ENCODE data around the gene ELMO1. TPM values are rescaled to one million over a fixed set of nuclear protein-coding genes. Genes with fewer than 3 reads are reported as not detected.

The ELMO1 gene
- total and polyA plus RNA-seq, 4 donors, result 6.7 to 51.5 (median 14.8) TPM

DNA sequence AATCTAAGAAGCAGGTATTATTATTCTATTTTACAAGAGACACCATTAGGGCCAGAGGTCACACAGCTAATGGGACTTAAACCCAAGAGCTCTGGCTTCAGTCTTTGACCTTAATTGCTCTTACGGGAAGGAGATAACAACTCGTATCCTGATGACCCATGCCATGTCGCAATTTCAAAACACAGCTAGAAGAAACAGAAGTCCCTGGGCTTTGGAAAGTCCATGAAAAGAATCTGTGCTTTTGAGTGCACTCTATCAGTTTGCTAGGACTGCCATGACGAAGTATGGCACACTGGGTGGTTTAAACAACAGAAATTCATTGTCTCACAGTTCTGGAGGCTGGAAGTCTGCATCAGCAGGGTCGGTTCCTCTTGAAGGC, 476.5 kb downstream of the ELMO1 start:
- H3K4me3 ChIP-seq (ENCODE audit: low read depth in 1 of 3, low read length in 3 of 3), result peak overlapping the region in 1 of 3 donors; percentile 8
- 21% methylated on average over 5 of the region's 5 CpGs for WGBS
- H3K27me3 ChIP-seq (ENCODE audit: control insufficient read depth in 4 of 4, insufficient read depth in 4 of 4, low read length in 3 of 4), result no peaks in the 10 kb centered on the region
- peak overlapping the region; percentile 65 to 75 for H3K27ac ChIP-seq (ENCODE audit: low read depth in 1 of 2, low read length in 2 of 2)
- TF ChIP-seq SP1 (IDR thresholded peaks at IDR 0.05) (peak; percentile 74), JUND (IDR thresholded peaks at IDR 0.05) (peak; percentile 31 to 77), TAF1 (conservative IDR thresholded peaks at IDR 0.05) (no peak), FOXA2 (IDR thresholded peaks at IDR 0.05) (peak; percentile 29), FOXA1 (IDR thresholded peaks at IDR 0.05) (no peak), EGR1 (IDR thresholded peaks at IDR 0.05; ENCODE audit: low read depth in 2 of 2) (peak in 1 of 2 donors; percentile 17), MAX (IDR thresholded peaks at IDR 0.05) (peak; percentile 69), NR2F2 (IDR thresholded peaks at IDR 0.05) (peak; percentile 52), GABPA (IDR thresholded peaks at IDR 0.05 in 1 of 2, conservative IDR thresholded peaks at IDR 0.05 in 1 of 2) (no peak), REST (IDR thresholded peaks at IDR 0.05) (peak; percentile 44), RAD21 (IDR thresholded peaks at IDR 0.05) (peak; percentile 41 to 62), HNF4A (conservative IDR thresholded peaks at IDR 0.05) (peak; percentile 76 to 83), HNF4G (IDR thresholded peaks at IDR 0.05) (no peak), RXRA (IDR thresholded peaks at IDR 0.05) (peak; percentile 95 to 96), YY1 (IDR thresholded peaks at IDR 0.05) (peak; percentile 63)
- TF ChIP-seq, protein P1, sequence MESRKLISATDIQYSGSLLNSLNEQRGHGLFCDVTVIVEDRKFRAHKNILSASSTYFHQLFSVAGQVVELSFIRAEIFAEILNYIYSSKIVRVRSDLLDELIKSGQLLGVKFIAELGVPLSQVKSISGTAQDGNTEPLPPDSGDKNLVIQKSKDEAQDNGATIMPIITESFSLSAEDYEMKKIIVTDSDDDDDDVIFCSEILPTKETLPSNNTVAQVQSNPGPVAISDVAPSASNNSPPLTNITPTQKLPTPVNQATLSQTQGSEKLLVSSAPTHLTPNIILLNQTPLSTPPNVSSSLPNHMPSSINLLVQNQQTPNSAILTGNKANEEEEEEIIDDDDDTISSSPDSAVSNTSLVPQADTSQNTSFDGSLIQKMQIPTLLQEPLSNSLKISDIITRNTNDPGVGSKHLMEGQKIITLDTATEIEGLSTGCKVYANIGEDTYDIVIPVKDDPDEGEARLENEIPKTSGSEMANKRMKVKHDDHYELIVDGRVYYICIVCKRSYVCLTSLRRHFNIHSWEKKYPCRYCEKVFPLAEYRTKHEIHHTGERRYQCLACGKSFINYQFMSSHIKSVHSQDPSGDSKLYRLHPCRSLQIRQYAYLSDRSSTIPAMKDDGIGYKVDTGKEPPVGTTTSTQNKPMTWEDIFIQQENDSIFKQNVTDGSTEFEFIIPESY (IDR thresholded peaks at IDR 0.05), result peak; percentile 54
- TF ChIP-seq, protein P2, sequence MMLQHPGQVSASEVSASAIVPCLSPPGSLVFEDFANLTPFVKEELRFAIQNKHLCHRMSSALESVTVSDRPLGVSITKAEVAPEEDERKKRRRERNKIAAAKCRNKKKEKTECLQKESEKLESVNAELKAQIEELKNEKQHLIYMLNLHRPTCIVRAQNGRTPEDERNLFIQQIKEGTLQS (IDR thresholded peaks at IDR 0.05), result peak; percentile 6
- TF ChIP-seq, protein P3, sequence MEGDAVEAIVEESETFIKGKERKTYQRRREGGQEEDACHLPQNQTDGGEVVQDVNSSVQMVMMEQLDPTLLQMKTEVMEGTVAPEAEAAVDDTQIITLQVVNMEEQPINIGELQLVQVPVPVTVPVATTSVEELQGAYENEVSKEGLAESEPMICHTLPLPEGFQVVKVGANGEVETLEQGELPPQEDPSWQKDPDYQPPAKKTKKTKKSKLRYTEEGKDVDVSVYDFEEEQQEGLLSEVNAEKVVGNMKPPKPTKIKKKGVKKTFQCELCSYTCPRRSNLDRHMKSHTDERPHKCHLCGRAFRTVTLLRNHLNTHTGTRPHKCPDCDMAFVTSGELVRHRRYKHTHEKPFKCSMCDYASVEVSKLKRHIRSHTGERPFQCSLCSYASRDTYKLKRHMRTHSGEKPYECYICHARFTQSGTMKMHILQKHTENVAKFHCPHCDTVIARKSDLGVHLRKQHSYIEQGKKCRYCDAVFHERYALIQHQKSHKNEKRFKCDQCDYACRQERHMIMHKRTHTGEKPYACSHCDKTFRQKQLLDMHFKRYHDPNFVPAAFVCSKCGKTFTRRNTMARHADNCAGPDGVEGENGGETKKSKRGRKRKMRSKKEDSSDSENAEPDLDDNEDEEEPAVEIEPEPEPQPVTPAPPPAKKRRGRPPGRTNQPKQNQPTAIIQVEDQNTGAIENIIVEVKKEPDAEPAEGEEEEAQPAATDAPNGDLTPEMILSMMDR (IDR thresholded peaks at IDR 0.05; ENCODE audit: low read depth, low read length, missing input control), result no peak
- peaks cover 9 to 37% (median 24%) of the 10 kb centered on the region in 4 donors for H3K4me1 ChIP-seq (ENCODE audit: control insufficient read depth in 4 of 4, insufficient read depth in 4 of 4, low read length in 3 of 4)
- H3K36me3 ChIP-seq (ENCODE audit: control insufficient read depth in 4 of 4, insufficient read depth in 3 of 4, low read depth in 1 of 4, low read length in 3 of 4), result no peaks in the 10 kb centered on the region
- H3K9me3 ChIP-seq (ENCODE audit: control insufficient read depth in 4 of 4, low read length in 3 of 4), result no peaks in the 10 kb centered on the region
- H3K9ac ChIP-seq (ENCODE audit: low read depth in 1 of 2, low read length in 2 of 2), result no peak overlapping the region
- no peak for DNase-seq (ENCODE audit: low spot score)

Data from liver (tissue), 9 donors.